Measurements from ENCODE around the gene PGAM5. TPM values are rescaled to one million over a fixed set of nuclear protein-coding genes. Genes with fewer than 3 reads are reported as not detected.

PGAM5 gene
- total and polyA plus RNA-seq, 2 of the 13 experiments (the other 11 are each of a cell fraction or from before 2014, with no cell fraction given), result 18.0 to 77.9 TPM

DNA sequence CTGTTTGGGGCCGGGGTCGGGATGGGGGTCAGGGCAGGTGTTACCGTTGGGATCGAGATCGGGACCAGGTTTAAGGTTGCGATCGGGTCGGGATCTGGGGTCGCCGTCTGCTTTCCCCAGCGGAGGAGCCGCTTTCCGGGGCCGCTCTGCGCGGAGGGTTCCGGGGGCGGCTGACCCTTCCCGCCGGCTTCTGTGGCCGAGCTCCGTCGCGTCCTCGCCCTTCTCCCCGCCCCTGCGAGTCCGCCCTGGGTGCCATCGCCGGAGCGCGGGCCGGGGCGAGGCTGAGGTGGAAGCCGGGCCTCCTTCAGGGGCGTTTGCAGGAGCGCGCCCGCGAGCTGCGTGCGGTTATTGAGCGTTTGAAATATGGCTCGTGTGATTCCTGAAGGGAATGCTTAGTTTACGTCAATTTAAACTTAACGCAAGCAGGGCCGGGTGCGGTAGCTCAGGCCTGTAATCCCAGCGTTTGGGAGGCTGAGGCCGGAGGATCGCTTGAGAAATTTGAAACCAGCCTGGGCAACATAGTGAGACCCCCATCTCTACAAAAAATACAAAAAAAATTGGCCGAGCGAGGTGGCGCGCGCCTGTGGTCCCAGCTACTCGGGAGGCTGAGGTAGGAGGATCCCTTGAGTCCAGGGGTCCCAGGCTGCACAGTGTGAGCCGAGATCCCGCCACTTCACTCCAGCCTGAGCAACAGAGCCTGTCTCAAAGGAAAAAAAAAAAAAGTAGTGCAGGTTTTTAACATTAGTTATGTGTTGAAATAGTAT lies 620 bp downstream of the PGAM5 start (continued):
- TF ChIP-seq HIVEP1 (CRISPR knock-in tag; IDR thresholded peaks at IDR 0.05) (peak; percentile 42; the same call in 1 of the 2 replicates), TGIF2 (CRISPR knock-in tag; IDR thresholded peaks at IDR 0.05) (0 out of 2 replicates have a peak, but pooled peaks have one; percentile 50), RARA (CRISPR knock-in tag; IDR thresholded peaks at IDR 0.05) (no peak), ZMYM3 (CRISPR knock-in tag; IDR thresholded peaks at IDR 0.05) (peak; percentile 78), KLF16 (CRISPR knock-in tag; IDR thresholded peaks at IDR 0.05) (no peak), ZFX (CRISPR knock-in tag; IDR thresholded peaks at IDR 0.05; ENCODE audit: low read depth) (0 out of 2 replicates have a peak, but pooled peaks have one; percentile 33), RBM39 (IDR thresholded peaks at IDR 0.05; ENCODE audit: low read depth, low read length, poor library complexity, severe bottlenecking) (peak; percentile 22), ZFP82 (CRISPR knock-in tag; IDR thresholded peaks at IDR 0.05; ENCODE audit: borderline replicate concordance) (0 out of 2 replicates have a peak, but pooled peaks have one; percentile 9), ZNF709 (CRISPR knock-in tag; IDR thresholded peaks at IDR 0.05) (0 out of 2 replicates have a peak, but pooled peaks have one; percentile 2), RXRA (CRISPR knock-in tag; IDR thresholded peaks at IDR 0.05) (0 out of 2 replicates have a peak, but pooled peaks have one; percentile 36), ESRRA (CRISPR knock-in tag; IDR thresholded peaks at IDR 0.05; ENCODE audit: low read depth) (0 out of 2 replicates have a peak, but pooled peaks have one; percentile 17)
- TF ChIP-seq, protein P1, sequence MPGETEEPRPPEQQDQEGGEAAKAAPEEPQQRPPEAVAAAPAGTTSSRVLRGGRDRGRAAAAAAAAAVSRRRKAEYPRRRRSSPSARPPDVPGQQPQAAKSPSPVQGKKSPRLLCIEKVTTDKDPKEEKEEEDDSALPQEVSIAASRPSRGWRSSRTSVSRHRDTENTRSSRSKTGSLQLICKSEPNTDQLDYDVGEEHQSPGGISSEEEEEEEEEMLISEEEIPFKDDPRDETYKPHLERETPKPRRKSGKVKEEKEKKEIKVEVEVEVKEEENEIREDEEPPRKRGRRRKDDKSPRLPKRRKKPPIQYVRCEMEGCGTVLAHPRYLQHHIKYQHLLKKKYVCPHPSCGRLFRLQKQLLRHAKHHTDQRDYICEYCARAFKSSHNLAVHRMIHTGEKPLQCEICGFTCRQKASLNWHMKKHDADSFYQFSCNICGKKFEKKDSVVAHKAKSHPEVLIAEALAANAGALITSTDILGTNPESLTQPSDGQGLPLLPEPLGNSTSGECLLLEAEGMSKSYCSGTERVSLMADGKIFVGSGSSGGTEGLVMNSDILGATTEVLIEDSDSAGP (CRISPR knock-in tag; IDR thresholded peaks at IDR 0.05; ENCODE audit: borderline replicate concordance), result 0 out of 2 replicates have a peak, but pooled peaks have one; percentile 33
- TF ChIP-seq, protein P2, sequence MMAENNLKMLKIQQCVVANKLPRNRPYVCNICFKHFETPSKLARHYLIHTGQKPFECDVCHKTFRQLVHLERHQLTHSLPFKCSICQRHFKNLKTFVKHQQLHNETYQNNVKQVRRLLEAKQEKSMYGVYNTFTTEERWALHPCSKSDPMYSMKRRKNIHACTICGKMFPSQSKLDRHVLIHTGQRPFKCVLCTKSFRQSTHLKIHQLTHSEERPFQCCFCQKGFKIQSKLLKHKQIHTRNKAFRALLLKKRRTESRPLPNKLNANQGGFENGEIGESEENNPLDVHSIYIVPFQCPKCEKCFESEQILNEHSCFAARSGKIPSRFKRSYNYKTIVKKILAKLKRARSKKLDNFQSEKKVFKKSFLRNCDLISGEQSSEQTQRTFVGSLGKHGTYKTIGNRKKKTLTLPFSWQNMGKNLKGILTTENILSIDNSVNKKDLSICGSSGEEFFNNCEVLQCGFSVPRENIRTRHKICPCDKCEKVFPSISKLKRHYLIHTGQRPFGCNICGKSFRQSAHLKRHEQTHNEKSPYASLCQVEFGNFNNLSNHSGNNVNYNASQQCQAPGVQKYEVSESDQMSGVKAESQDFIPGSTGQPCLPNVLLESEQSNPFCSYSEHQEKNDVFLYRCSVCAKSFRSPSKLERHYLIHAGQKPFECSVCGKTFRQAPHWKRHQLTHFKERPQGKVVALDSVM (CRISPR knock-in tag; IDR thresholded peaks at IDR 0.05), result peak; percentile 90
